B cell (primary cell): Measurements from ENCODE around the gene AADACL3. TPM values are rescaled to one million over a fixed set of nuclear protein-coding genes. Genes with fewer than 3 reads are reported as not detected.

Experiments used
- ATAC-seq: fragments of 200-7000 bp; cut with Tn5 transposase; one replicate; pipeline ENCODE4 v1.10.0; 2021; ENCODE audit warnings: low read depth, mild to moderate bottlenecking, moderate number of reproducible peaks, moderate library complexity
- CTCF ChIA-PET: fragments of 350-600 bp; sonication (Branson Sonifier 250); formaldehyde crosslinking; loops from one replicate; lab custom pipeline; 2021; ENCODE audit warnings: antibody characterized with exemption, inconsistent platforms; lab: Charles Lee
- POLR2A ChIA-PET: fragments of 350-600 bp; sonication (Branson Sonifier 250); formaldehyde crosslinking; loops from one replicate; lab custom pipeline; 2021; ENCODE audit warnings: antibody characterized with exemption; lab: Charles Lee
- DNase-seq: peaks from one replicate; pipeline ENCODE4 v3.0.0; 2013
- H2AFZ ChIP-seq: 2 replicates; pipeline ENCODE4 v1.6.1; 2012; ENCODE audit warnings: mild to moderate bottlenecking, low read depth, low read length; ENCODE audit not compliant: insufficient read depth, poor library complexity, severe bottlenecking
- H3K27ac ChIP-seq, 2 donors: 1 replicate in 1 of 2; 2 replicates in 1 of 2; pipeline ENCODE4 v1.5.1; 2012 to 2013; ENCODE audit warnings: low read length in 2 of 2, mild to moderate bottlenecking in 2 of 2, moderate library complexity in 1 of 2
- H3K27me3 ChIP-seq, 4 experiments: fragments of 200-600 bp in 1 of 4; sonication (generic) in 1 of 4; replicated peaks in 1 of 4; 1 replicate in 2 of 4; 2 replicates in 2 of 4; pipeline versions ENCODE4 v1.6.1 to v1.7.0; 2013 to 2016; ENCODE audit warnings: low read length in 3 of 4, mild to moderate bottlenecking in 2 of 4, mixed read lengths in 1 of 4, moderate library complexity in 1 of 4; ENCODE audit not compliant: insufficient read depth in 4 of 4, control insufficient read depth in 3 of 4; ENCODE audit errors: control extremely low read depth in 1 of 4
- H3K36me3 ChIP-seq, 2 experiments: replicated peaks in 1 of 2; 1 replicate in 1 of 2; 2 replicates in 1 of 2; pipeline versions ENCODE4 v1.6.1 to v1.7.1; 2013; ENCODE audit warnings: low read length in 1 of 2; ENCODE audit not compliant: insufficient read depth in 2 of 2, control insufficient read depth in 1 of 2; ENCODE audit errors: control extremely low read depth in 1 of 2, extremely low read depth in 1 of 2
- H3K4me1 ChIP-seq, 2 donors: fragments of 200-600 bp in 1 of 2; sonication (generic) in 1 of 2; 1 replicate in 1 of 2; 2 replicates in 1 of 2; pipeline versions ENCODE4 v1.5.1 to v1.6.1; 2013 to 2017; ENCODE audit warnings: low read length in 2 of 2; ENCODE audit not compliant: control insufficient read depth in 2 of 2, insufficient read depth in 2 of 2
- H3K4me2 ChIP-seq: replicated peaks from 2 replicates; pipeline ENCODE3; 2012; ENCODE audit warnings: mild to moderate bottlenecking, low read depth, low read length; ENCODE audit not compliant: poor library complexity, severe bottlenecking
- H3K4me3 ChIP-seq, 5 experiments: fragments of 200-600 bp in 1 of 5; sonication (generic) in 1 of 5; 1 replicate in 3 of 5; 2 replicates in 2 of 5; pipeline versions ENCODE4 v1.5.1 to v1.7.0; 2011 to 2016; ENCODE audit warnings: low read length in 4 of 5, mild to moderate bottlenecking in 4 of 5, low read depth in 2 of 5, control low read depth in 1 of 5, moderate library complexity in 1 of 5; ENCODE audit not compliant: insufficient read depth in 1 of 5; ENCODE audit errors: control extremely low read depth in 1 of 5, extremely low read depth in 1 of 5
- H3K79me2 ChIP-seq: fragments of 200-600 bp; sonication (generic); one replicate; pipeline ENCODE4 v1.6.0; 2016; ENCODE audit warnings: low read length; ENCODE audit not compliant: control insufficient read depth, insufficient read depth
- H3K9ac ChIP-seq: fragments of 200-600 bp; sonication (generic); 2 replicates; pipeline ENCODE4 v1.6.1; 2017; ENCODE audit warnings: mild to moderate bottlenecking, low read length, moderate library complexity
- H3K9me3 ChIP-seq, 3 donors: one replicate each; pipeline versions ENCODE4 v1.6.1 to v1.7.1; 2013; ENCODE audit warnings: low read length in 2 of 3; ENCODE audit not compliant: control insufficient read depth in 2 of 3, insufficient read depth in 1 of 3; ENCODE audit errors: control extremely low read depth in 1 of 3
- H4K20me1 ChIP-seq: 2 replicates; pipeline ENCODE4 v1.6.0; 2012; ENCODE audit warnings: mild to moderate bottlenecking, low read length; ENCODE audit not compliant: insufficient read depth, control insufficient read depth, poor library complexity, severe bottlenecking
- H3K27ac Mint-ChIP-seq: one replicate; pipeline ENCODE4 v1.8.0; 2021; ENCODE audit warnings: mixed read lengths
- H3K27me3 Mint-ChIP-seq: one replicate; pipeline ENCODE4 v1.8.0; 2021; ENCODE audit warnings: mixed read lengths
- H3K4me1 Mint-ChIP-seq: one replicate; pipeline ENCODE4 v1.8.0; 2021; ENCODE audit warnings: mixed read lengths
- H3K4me3 Mint-ChIP-seq: one replicate; pipeline ENCODE4 v1.8.0; 2021; ENCODE audit warnings: mixed read lengths
- H3K9me3 Mint-ChIP-seq: one replicate; pipeline ENCODE4 v1.8.0; 2022; ENCODE audit warnings: mixed read lengths; ENCODE audit not compliant: insufficient read depth
- EZH2 ChIP-seq: IDR thresholded peaks from 2 replicates; pipeline ENCODE4 v1.6.1; 2012; ENCODE audit warnings: borderline replicate concordance, low read depth, mild to moderate bottlenecking, moderate library complexity, low read length; ENCODE audit not compliant: insufficient read depth, poor library complexity, severe bottlenecking
- WGBS: methylation state at CpG from one replicate; pipeline ENCODE4 v1.1.5; 2013; ENCODE audit warnings: missing lambda C conversion rate; ENCODE audit not compliant: insufficient coverage; 5-methylcytosine and 5-hydroxymethylcytosine counted together
- intact Hi-C: fragments of 100-400 bp; cut with micrococcal nuclease; formaldehyde crosslinking; loops from one replicate; pipeline ENCODE4 v1.10.0; 2022
- polyA plus RNA-seq: library from polyadenylated mRNA; depleted of rRNA; stranded (reverse); fragments of >200 nt; gene quantifications from 2 replicates; pipeline ENCODE4 v1.2.3, GENCODE V29; 2012
- total RNA-seq, 2 donors: library from RNA; stranded (reverse); fragments of 120-200 nt in 1 of 2; gene quantifications; 1 replicate in 1 of 2; 2 replicates in 1 of 2; pipeline versions ENCODE4 v1.2.3 to v1.2.4, GENCODE V29; 2013 to 2022
- TF ChIP-seq, protein P1 (sequence below): fragments of 200-600 bp; IDR thresholded peaks from one replicate; pipeline ENCODE4 v1.8.0; 2022; ENCODE audit warnings: antibody characterized with exemption, mild to moderate bottlenecking

The AADACL3 gene
- total and polyA plus RNA-seq, 2 donors (not counting 1 experiment from before 2014, with no cell fraction given) = not detected

GRCh38 chr1:12706061-12706460 is 9.8 kb upstream of the AADACL3 start:
- no peak for DNase-seq
- Histone ChIP-seq H3K4me3 (no peak overlapping the region), H3K27ac (no peak overlapping the region), H3K9me3 (peaks cover 0 to 22% (median 8%) of the 10 kb centered on the region in 3 donors), H4K20me1 (no peaks in the 10 kb centered on the region), H2AFZ (no peak overlapping the region), H3K27me3 (peaks cover 0 to 4% (median 0%) of the 10 kb centered on the region in 4 experiments), H3K79me2 (no peaks in the 10 kb centered on the region), H3K4me2 (no peak overlapping the region), H3K36me3 (no peaks in the 10 kb centered on the region), H3K4me1 (no peaks in the 10 kb centered on the region), H3K9ac (no peak overlapping the region)
- ATAC-seq = no peak
- intact Hi-C loops = no loop called here
- CTCF ChIA-PET = no interaction called here
- H3K27me3 Mint-ChIP-seq = peaks cover 28% of the 10 kb centered on the region
- peaks cover 8% of the 10 kb centered on the region for H3K9me3 Mint-ChIP-seq
- no peak overlapping the region for H3K4me3 Mint-ChIP-seq
- 75% methylated on average over 2 of the region's 3 CpGs for WGBS
- H3K4me1 Mint-ChIP-seq = no peaks in the 10 kb centered on the region
- H3K27ac Mint-ChIP-seq = no peak overlapping the region
- POLR2A ChIA-PET = no interaction called here
- TF ChIP-seq, protein P1, sequence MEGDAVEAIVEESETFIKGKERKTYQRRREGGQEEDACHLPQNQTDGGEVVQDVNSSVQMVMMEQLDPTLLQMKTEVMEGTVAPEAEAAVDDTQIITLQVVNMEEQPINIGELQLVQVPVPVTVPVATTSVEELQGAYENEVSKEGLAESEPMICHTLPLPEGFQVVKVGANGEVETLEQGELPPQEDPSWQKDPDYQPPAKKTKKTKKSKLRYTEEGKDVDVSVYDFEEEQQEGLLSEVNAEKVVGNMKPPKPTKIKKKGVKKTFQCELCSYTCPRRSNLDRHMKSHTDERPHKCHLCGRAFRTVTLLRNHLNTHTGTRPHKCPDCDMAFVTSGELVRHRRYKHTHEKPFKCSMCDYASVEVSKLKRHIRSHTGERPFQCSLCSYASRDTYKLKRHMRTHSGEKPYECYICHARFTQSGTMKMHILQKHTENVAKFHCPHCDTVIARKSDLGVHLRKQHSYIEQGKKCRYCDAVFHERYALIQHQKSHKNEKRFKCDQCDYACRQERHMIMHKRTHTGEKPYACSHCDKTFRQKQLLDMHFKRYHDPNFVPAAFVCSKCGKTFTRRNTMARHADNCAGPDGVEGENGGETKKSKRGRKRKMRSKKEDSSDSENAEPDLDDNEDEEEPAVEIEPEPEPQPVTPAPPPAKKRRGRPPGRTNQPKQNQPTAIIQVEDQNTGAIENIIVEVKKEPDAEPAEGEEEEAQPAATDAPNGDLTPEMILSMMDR = no peak
- TF ChIP-seq EZH2 = no peak

DNA sequence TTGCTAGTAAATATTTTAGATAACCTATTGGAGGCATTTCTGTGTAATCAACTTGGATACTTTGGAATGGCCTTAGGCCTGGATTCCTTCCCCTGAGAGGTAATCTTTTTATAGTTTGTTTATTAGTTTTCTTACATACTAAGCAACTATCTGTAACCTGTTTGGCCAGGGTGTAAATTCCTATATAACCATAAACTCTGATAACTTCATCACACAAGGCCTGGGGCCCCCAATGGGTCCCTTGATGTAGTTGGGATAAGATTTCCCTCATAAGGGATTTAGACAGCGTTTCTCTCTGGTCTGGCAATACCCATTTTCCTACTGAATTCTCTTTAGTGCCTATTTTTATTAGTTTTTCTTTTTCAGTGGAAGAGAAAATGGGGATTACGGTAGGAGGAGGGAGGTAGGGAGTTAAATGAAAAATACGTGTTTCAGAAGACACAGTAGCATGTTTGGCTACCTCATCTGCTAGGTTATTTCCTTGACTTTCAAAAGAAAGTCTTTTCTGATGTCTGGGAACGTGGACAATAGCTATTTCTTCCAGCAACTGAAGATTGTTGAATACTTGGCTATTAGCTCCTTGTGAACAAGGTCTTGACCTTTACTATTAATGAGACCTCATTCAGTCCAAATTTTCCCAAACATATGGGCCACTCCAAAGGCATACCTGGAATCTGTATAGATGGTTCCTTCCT is 7.4 kb upstream of the AADACL3 start:
- Histone ChIP-seq H3K79me2 (no peaks in the 10 kb centered on the region), H2AFZ (no peak overlapping the region), H3K9ac (no peak overlapping the region), H3K9me3 (peaks cover 0 to 6% (median 2%) of the 10 kb centered on the region in 3 donors), H3K4me3 (no peak overlapping the region), H3K27me3 (peaks cover 0 to 4% (median 0%) of the 10 kb centered on the region in 4 experiments), H4K20me1 (no peaks in the 10 kb centered on the region), H3K27ac (no peak overlapping the region), H3K4me1 (no peaks in the 10 kb centered on the region), H3K36me3 (no peaks in the 10 kb centered on the region), H3K4me2 (no peak overlapping the region)
- 100% methylated on average over 2 of the region's 4 CpGs for WGBS
- no peaks in the 10 kb centered on the region for H3K4me1 Mint-ChIP-seq
- CTCF ChIA-PET = interaction anchor here (0.7 kb wide), 1 partner anchor 12 kb away, joined by 3 read pairs; no protein-coding TSS in a partner anchor
- H3K27ac Mint-ChIP-seq = no peak overlapping the region
- DNase-seq (no peak), ATAC-seq (no peak)
- peaks cover 41% of the 10 kb centered on the region for H3K27me3 Mint-ChIP-seq
- H3K9me3 Mint-ChIP-seq = peaks cover 4% of the 10 kb centered on the region
- POLR2A ChIA-PET = no interaction called here
- intact Hi-C loops = no loop called here
- H3K4me3 Mint-ChIP-seq = no peak overlapping the region
- TF ChIP-seq, protein P1 = no peak
- TF ChIP-seq EZH2 = no peak
